Measurements from ENCODE around the gene TRAPPC8. TPM values are rescaled to one million over a fixed set of nuclear protein-coding genes. Genes with fewer than 3 reads are reported as not detected.
"Not testable (repeated sequence)": the region's sequence is repeated elsewhere in the genome, so short reads cannot be mapped to it uniquely, and the experiment has no call there.

TRAPPC8 gene
- polyA plus RNA-seq, 4 donors = 37.4 to 67.6 (median 60.7) TPM

DNA sequence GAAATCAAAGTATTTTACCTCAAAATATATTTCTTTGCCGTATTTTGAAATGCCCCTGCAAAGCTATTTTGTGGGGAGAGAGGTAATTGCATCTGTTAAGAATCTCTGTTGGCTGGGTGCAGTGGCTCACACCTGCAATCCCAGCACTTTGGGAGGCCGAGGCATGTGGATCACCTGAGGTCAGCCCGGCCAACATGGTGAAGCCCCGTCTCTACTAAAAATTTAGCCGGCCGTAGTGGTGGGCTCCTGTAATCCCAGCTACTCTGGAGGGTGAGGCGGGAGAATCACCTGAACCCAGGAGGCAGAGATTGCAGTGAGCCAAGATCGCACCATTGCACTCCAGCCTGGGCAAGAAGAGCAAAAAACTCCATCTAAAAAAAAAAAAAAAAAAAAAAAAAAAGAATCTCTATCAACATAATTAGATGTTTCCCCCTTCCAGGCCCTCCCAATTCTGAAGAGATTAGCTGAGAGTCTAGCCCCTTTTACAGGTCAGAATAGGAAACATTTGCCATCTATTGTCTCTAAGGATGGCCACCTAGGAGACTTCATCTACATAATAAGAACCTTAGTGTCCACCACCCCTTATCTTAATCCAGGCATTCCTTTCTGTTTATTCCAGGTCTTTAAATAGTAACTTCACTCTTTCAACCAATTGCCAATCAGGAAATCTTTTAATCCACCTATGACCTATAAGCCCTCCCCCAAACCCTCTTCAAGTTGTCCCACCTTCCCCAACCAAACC lies 3.5 kb upstream of the TRAPPC8 start:
- no peak for DNase-seq (ENCODE audit: low read depth in 4 of 4, low spot score in 3 of 4)

DNA sequence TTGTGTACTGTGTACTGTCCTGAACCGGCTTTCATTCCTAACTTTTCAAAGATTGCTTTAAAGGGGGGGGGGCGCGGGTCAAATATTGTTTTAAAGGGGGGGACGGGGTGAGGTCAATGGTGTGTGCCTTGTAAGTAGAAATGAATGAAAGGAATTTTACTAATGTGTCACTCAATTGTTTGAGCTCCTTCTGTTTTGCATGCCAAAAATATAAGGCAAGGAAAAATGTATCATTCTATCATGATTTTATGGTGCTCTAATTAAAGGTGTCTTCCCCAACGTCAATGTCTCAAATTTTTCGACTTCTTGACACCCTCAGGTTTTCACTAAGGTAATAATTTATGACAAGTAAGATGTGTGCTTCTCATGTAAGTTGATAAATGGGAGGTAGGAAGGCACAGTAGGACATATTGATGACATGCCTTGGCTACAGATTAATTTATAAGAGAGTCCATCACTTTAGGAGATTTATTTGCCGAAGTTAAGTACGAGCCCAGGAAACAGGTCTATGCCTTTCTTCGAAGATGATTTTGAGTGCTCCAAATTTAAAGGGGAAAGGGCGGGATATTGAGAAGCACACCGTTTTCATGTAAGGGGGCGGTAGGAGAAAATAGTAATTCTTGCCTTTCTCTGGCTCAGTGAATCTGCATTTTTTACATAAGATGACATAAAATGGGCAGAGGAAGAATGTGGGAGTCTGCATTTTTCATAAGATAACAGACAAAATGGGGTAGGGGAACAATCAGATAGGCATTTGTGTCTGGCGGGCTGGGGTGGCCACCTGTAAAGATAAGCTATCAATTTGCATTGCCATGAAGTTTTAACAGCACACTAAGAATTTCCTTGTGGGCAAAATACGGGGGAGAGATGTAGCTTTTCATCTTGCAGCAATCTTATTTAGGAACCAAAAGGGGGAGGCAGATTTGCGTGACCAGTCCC lies 1.2 kb upstream of the TRAPPC8 start:
- DNase-seq (ENCODE audit: low read depth in 4 of 4, low spot score in 3 of 4) = no peak

DNA sequence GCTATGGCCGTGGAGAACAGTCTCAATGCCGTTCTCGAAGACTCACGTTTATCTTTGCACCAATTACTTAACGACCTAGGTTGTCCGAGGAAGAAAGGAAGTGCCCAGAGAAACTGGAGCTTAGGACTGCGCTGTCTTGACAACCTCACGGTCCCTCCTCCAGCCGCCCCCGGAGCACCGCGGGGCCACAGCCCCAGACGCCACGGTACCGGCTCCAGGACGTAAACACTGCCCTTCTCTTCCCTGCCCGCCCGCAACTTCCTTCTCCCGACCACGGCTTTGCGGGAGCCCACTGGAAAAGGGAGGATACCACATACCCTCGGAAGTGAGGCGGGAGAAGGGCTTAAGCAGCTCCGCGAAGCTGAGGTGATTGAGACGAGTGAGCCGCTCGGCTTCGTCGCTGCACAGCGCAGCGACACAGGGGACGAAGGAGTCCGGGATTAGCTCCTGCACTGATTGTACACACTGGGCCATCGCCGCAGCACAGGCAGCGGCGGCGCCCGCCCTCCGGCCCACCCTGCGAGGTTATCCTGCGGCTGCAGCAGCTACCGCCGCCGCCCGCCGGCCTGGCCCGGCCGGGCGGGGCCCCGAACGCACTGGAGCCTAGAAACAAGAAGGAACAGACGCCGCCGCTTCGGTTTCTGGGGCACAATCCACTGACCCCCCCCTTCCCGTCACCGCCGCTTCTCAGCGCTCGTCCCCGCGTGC lies 483 bp downstream of the TRAPPC8 start:
- peak in 3 of 4 donors; percentile 26 to 44 (median 27) for DNase-seq (ENCODE audit: low read depth in 4 of 4, low spot score in 3 of 4)

DNA sequence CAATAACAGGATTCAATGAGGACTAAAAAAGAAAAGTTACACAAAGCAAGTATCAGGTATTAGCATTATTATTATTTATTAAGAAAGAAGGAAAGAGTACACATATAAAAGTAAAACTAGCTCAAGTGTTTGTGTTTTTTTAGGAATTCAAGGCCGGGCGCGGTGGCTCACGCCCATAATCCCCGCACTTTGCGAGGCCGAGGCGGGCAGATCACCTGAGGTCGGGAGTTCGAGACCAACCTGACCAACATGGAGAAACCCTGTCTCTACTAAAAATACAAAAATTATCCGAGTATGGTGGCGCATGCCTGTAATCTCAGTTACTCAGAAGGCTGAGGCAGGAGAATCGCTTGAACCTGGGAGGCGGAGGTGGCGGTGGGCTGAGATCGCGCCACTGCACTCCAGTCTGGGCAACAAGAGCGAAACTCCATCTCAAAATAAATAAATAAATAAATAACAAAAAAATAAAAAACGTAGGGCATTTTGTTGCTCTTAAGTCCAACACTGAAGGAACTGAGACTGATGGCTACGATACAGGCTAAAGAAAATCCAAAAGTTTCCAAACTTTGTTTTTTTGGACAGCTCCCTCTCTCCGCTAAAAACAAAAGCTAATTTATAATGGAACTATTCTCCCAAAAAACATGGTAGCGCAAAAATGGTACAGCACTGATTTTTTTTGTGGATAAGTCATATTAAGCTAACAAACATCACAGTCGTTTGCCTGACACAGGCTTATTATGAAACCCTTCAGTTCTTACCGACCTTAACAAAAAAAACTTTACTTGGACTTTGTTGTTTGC lies 1.7 kb downstream of the TRAPPC8 start:
- DNase-seq (ENCODE audit: low read depth in 4 of 4, low spot score in 3 of 4) = no peak

DNA sequence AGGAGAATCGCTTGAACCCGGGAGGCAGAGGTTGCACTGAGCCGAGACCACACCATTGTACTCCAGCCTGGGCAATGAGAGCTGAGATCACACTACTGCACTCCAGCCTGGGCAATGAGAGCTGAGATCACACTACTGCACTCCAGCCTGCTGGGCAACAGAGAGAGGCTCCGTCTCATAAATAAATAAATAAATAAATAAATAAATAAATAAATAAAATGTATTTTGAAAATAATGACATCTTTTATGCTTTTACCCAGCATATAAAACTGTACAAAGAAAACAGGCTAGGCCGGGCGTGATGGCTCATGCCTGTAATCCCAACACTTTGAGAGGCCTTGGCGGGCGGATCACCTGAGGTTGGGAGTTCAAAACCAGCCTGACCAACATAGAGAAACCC lies 8.2 kb downstream of the TRAPPC8 start:
- not testable (repeated sequence) for DNase-seq (ENCODE audit: low read depth in 4 of 4, low spot score in 3 of 4)

DNA sequence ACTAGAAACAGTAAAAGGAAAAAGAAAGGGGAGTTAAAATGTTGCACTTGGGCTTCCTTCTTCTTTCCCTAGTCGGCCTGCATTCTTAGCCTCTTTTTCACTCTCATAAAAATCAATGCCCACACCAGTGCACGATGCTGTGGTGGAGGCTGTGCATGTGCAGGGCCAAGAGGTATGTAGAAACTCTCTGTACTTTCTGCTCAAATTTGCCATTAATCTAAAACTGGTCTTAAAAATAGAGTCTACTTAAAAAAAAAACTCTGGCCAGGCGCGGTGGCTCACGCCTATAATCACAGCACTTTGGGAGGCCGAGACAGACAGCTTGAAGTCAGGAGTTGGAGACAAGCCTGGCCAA lies 11.1 kb downstream of the TRAPPC8 start:
- DNase-seq (ENCODE audit: low read depth in 4 of 4, low spot score in 3 of 4) = no peak

DNA sequence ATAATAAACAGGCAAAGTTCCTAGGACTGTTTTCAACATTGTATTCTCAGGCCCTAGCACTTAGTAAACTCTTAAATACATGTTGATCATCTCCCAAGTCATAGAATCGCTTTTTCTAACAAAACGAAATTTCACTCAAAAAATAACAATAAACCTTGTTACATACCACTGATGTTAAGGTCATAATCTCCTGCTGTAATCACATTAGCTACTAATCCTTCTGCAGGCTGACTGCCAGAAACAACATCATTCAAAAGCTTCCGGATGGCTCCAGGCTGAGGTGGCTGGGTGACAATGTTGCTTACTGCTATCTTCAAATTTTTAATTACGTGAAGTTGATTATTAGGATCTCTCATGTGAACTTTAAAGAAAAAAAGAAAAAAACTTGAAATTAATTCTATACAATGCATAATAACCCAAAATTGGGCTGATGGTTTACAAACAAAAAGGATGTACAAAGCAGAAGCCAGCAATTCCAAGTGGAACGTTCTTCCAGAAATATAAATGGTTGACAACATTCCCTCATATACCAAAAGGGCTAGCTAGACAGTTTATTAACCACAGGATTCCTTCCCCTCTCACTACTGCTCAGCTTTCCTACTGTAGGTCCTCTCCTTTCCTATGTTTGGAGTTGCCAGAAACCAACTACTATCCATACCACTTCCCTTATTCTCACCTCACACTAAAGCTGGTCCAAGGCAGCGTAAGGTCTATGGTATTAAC lies 11.6 kb downstream of the TRAPPC8 start:
- DNase-seq (ENCODE audit: low read depth in 4 of 4, low spot score in 3 of 4) = no peak

DNA sequence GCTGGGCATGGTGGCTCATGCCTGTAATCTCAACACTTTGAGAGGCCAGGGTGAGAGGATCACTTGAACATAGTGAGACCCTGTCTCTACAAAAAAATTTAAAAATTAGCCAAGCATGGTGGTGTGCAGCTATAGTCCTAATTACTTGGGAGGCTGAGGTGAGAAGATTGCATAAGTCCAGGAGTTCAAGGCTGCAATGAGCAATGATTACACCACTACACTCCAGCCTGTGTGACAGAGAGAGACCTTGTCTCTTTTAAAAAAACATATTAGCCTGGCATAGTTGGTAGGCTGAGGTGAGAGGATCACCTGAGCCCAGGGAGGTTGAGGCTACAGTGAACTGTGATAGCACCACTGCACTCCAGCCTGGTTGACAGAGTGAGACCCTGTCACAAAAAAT lies 13.7 kb downstream of the TRAPPC8 start:
- DNase-seq (ENCODE audit: low read depth in 4 of 4, low spot score in 3 of 4) = no peak

DNA sequence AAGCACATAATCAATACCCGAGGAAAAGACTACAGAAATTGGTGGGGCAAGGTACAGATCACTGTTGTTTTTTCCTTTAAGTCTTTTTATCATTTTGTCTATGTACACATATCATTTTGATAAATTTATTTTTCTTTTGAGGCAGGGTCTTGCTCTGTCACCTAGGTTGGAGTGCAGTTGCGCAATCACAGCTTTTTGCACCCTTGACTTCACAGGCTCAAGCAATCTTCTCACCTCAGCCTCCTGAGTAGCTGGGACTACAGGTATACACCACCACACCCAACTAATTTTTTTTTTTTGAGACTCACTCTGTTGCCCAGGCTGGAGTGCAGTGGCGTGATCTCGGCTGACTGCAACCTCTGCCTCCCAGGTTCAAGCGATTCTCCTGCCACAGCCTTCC lies 15.9 kb downstream of the TRAPPC8 start:
- DNase-seq (ENCODE audit: low read depth in 4 of 4, low spot score in 3 of 4) = not testable (repeated sequence)

DNA sequence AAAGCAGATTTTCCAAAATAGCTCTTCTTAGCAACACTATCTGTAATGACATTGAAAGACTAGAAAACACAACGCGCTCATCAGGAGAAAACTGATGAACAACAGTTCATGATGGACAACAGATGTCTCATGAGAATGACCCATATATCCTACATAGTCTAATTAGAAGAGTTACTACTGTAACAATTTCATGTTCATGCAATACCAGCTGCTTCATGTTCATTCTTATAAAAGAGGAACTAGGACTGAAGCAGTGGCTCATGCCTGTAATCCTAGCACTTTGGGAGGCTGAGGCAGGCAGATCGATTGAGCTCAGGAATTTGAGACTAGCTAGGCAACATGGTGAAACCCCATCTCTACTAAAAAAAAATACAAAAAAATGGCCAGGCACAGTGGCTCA lies 22.7 kb downstream of the TRAPPC8 start:
- DNase-seq (ENCODE audit: low read depth in 4 of 4, low spot score in 3 of 4) = no peak

DNA sequence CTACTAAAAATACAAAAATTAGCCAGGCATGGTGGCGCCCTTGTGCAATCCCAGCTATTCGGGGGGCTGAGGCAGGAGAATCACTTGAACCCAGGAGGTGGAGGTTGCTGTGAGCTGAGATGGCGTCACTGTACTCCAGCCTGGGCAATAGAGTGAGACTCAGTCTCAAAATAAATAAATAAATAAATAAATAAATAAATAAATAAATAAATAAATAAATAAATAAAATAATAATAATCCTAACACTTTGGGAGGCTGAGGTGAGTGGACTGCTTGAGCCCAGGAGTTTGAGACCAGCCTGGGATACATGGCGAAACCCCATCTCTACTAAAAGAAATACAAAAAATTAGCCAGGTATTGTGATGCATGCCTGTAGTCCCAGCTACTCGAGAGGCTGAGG lies 23.6 kb downstream of the TRAPPC8 start:
- not testable (repeated sequence) for DNase-seq (ENCODE audit: low read depth in 4 of 4, low spot score in 3 of 4)

DNA sequence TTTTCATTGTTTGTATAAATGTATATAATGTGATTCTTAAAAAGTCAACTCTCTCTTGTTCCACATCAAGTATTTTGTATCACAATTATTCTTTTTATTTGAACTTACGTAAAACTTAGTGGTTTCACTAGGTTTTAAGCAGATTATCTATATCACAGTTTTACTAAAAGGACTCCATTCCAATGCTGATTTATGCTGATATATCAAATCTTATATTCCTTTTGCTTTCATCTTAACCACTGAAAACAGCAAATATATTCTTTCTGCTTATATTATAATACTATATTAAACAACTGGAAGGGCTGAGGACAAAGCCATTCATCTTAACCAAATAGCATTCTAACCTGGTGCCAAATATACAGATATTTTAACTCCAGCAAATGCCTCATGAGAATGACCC lies 24.2 kb downstream of the TRAPPC8 start:
- DNase-seq (ENCODE audit: low read depth in 4 of 4, low spot score in 3 of 4) = no peak

DNA sequence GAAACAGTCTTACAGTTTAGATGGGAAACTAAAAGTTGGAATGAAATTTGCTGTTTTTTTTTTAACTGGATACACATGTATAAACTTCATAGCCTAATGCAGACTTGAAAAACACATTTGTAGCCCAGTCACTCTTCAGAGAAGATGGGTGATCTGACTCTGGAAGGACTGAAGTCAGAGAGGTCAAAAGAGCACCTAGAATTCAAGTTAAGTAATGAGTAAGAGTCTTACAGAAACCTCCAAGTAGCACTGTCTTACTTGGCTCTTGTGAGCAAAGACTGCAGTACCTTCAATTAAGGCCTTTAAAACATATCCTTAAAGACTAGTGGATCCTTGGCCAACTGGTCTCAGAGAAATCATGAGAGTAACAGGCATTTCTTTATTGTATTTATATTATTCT lies 41.9 kb downstream of the TRAPPC8 start:
- no peak for DNase-seq (ENCODE audit: low read depth in 4 of 4, low spot score in 3 of 4)

DNA sequence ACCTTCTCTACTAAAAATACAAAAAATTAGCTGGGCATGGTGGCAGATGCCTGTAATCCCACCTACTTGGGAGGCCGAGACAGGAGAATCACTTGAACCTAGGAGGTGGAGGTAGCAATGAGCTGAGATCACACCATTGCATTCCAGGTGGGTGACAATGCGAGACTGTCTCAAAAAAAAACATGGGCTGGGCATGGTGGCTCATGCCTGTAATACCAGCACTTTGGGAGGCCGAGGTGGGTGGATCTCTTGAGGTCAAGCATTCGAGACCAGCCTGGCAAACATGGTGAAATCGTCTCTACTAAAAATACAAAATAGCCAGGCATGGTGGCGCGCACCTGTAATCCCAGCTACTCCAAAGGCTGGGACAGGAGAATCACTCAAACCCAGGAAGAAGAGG lies 43.2 kb downstream of the TRAPPC8 start:
- DNase-seq (ENCODE audit: low read depth in 4 of 4, low spot score in 3 of 4) = not testable (repeated sequence)

DNA sequence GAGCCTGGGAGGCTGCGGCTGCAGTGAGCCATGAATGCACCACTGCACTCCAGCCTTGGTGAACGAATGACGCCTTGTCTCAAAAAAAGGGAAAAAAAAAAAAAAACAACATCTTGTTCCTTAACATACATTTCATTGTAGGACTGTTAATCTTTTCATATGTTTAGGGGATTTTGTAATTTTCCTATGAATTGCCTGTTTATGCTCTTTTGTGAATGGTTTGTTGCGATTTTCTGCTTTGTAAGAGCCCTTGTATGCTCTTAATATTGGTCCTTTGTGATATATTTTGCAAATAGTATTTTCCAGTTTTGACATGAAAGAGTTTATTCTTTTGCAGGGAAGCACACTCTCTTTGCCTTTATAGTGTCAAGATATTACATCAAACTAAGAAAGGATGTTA lies 50.0 kb downstream of the TRAPPC8 start:
- DNase-seq (ENCODE audit: low read depth in 4 of 4, low spot score in 3 of 4) = no peak

DNA sequence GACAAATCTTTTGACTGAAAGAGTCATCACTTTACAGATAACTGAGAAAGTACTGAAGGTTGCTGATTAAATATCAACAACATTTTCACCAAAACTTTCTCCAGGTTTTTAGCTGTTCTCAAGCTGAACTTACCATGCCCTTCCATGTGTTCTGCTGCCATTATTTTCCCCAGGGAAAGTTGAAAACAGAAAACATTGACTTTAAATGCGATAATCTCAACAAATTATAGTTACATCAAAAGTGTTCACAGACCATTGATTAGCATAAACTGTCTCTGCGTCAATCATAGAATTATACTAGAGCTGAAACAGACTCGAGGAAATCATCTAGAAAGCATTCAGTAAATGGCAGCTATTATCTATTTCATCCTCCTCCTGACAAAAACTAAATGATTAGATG lies 51.4 kb downstream of the TRAPPC8 start:
- no peak for DNase-seq (ENCODE audit: low read depth in 4 of 4, low spot score in 3 of 4)

DNA sequence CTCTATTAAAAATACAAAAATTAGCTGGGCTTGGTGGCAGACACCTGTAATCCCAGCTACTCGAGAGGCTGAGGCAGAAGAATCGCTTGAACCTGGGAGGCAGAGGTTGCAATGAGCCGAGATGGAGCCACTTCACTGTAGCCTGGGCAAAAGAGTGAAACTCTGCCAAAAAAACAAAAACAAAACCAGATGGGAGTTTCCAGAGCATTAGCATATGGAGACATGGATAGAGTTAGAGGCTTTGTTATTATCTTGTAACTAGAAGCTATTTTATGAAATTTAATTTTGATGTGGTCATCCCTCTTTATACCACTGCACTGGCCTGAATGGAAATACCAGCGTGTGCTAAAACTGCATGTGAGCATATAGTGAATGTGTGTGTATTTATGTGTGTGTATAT lies 58.9 kb downstream of the TRAPPC8 start:
- no peak for DNase-seq (ENCODE audit: low read depth in 4 of 4, low spot score in 3 of 4)

DNA sequence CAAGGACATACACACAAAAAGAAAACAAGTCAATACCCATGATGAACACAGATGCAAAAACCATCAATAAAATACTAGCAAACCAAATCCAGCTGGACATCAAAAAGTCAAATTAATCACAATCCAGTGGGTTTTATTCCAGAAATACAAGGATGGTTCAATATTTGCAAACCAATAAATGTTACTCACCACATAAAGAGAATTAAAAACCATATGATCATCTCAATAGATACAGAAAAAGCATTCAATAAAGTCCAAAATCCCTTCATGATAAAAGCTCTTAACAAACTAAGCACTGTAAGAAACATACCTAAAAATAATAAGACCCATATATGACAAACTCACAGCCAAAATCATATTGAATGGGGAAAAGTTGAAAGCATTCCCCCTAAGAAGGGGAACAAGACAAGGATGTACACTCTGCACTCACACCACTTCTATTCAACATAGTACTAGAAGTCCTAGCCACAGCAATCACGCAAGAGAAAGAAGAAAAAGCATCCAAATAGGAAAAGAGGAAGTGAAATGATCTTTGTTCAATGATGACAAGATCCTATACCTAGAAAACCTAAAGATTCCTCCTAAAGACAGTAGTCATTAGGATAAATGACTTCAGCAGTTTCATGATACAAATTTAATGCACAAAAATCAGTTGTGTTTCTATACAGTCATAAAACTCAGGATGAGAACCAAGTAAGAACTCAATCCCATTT lies 62.6 kb downstream of the TRAPPC8 start:
- no peak for DNase-seq (ENCODE audit: low read depth in 4 of 4, low spot score in 3 of 4)

DNA sequence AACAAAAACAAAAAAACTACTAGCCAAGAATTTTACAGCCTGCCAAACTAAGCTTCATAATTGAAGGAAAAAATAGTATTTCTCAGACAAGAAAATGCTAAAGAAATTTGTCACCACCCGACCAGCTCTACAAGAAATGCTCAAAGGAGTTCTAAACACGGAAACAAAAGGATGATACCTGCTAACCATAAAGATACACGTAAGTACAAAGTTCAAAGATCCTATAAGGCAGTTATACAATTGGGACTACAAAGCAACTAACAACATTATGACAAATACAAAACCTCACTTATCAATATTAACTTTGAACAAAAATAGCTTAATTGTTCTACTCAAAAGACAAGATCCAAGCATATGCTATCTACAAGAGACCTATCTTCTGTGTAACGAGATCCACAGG lies 64.6 kb downstream of the TRAPPC8 start:
- DNase-seq (ENCODE audit: low read depth in 4 of 4, low spot score in 3 of 4) = no peak

Data from left renal pelvis (tissue), 4 donors.